GM21423 (cell line): ENCODE results near the gene FSD1.

Experiments used
- ATAC-seq: cut with Tn5 transposase; IDR thresholded peaks from one replicate; pipeline ENCODE4 v1.9.1; 2021; ENCODE audit warnings: mild to moderate bottlenecking, moderate library complexity; ENCODE audit not compliant: unreplicated experiment

The FSD1 gene

GRCh38 chr19:4361152-4362046 is 57.0 kb downstream of the FSD1 start:
- ATAC-seq: no peak

GRCh38 chr19:4362101-4362828 is 57.9 kb downstream of the FSD1 start:
- no peak for ATAC-seq

GRCh38 chr19:4362831-4363545 is 58.6 kb downstream of the FSD1 start:
- ATAC-seq: no peak

GRCh38 chr19:4363571-4364304 is 59.3 kb downstream of the FSD1 start:
- ATAC-seq: no peak

GRCh38 chr19:4365341-4365740 is 60.9 kb downstream of the FSD1 start:
- no peak for ATAC-seq

GRCh38 chr19:4365791-4366665 is 61.6 kb downstream of the FSD1 start:
- ATAC-seq: no peak

GRCh38 chr19:4366666-4367335 is 62.4 kb downstream of the FSD1 start:
- no peak for ATAC-seq

GRCh38 chr19:4367336-4367723 is 62.9 kb downstream of the FSD1 start:
- ATAC-seq: no peak

- no peak for ATAC-seq
Measured at GRCh38 chr19:4367781-4368127, 63.4 kb downstream of the FSD1 start.

- ATAC-seq: no peak
Measured at GRCh38 chr19:4368128-4368820, 63.9 kb downstream of the FSD1 start.

GRCh38 chr19:4369109-4369887 is 64.9 kb downstream of the FSD1 start:
- peak; percentile 51 for ATAC-seq

- ATAC-seq: peak; percentile 23
Measured at GRCh38 chr19:4369888-4370260, 65.5 kb downstream of the FSD1 start.

GRCh38 chr19:4370418-4371041 is 66.1 kb downstream of the FSD1 start:
- no peak for ATAC-seq

- no peak for ATAC-seq
Measured at GRCh38 chr19:4371247-4372164, 67.1 kb downstream of the FSD1 start.

- ATAC-seq: no peak
Measured at GRCh38 chr19:4372165-4373012, 68.0 kb downstream of the FSD1 start.

GRCh38 chr19:4373013-4373367 is 68.6 kb downstream of the FSD1 start:
- ATAC-seq: no peak
